GM18858 (cell line): ENCODE results near the gene PTPRN2.

Experiments
- ATAC-seq: cut with Tn5 transposase; IDR thresholded peaks from one replicate; pipeline ENCODE4 v1.9.1; 2021; ENCODE audit not compliant: unreplicated experiment

PTPRN2 gene

DNA sequence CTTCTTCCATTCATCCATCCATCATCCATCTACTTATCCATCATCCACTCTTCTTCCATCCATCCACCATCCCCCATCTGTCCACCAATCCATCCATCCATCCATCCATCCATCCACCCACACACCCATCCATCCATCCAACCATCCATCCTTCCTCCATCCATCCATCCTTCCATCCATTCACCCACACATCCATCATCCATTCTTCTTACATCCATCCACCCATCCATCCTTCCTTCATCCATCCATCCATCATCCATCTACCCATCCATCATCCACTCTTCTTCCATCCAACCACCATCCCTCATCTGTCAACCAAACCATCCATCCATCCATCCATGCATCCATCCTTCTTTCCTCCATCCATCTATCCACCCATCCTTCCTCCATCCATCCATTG is 821.5 kb downstream of the PTPRN2 start:
- ATAC-seq, result no peak

DNA sequence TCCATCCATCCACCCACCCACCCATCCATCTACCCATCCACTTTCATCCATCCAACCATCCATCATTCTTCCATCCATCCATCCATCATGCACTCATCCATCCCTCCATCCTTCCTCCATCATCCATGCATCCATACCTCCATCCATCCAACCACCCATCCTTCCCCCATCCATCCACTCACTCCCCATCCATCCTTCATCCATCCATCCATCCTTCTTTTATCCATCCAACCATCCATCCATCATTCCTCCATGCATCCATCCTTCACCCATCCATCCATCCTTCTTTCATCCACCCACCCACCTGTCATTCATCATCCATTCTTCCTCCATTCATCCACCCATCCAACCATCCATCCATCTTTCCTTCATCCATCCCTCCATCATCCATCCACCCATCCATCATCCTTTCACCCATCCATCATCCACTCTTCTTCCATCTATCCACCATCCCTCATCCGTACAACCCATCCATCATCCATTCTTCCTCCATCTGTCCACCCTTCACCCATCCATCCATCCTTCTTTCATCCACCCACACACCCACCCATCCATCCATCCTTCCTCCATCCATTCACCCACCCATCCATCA is 822.6 kb downstream of the PTPRN2 start:
- ATAC-seq, result no peak

DNA sequence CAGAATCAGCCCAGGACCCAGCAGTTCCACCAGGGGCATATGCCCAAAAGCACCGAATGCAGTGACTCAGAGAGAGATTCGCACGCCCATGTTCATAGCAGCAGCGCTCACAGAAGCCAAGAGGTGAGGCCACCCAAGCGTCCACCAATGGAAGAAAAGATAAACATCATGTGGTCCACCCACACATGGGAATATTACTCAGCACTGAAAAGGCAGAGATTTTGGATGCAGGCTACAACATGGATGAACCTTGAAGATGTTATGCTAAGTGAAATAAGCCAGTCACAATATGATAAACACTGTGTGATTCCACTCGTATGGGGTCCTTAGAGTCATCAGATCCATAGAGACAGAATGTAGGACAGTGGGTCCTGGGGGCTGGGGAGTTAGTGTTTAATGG is 823.4 kb downstream of the PTPRN2 start:
- no peak for ATAC-seq

DNA sequence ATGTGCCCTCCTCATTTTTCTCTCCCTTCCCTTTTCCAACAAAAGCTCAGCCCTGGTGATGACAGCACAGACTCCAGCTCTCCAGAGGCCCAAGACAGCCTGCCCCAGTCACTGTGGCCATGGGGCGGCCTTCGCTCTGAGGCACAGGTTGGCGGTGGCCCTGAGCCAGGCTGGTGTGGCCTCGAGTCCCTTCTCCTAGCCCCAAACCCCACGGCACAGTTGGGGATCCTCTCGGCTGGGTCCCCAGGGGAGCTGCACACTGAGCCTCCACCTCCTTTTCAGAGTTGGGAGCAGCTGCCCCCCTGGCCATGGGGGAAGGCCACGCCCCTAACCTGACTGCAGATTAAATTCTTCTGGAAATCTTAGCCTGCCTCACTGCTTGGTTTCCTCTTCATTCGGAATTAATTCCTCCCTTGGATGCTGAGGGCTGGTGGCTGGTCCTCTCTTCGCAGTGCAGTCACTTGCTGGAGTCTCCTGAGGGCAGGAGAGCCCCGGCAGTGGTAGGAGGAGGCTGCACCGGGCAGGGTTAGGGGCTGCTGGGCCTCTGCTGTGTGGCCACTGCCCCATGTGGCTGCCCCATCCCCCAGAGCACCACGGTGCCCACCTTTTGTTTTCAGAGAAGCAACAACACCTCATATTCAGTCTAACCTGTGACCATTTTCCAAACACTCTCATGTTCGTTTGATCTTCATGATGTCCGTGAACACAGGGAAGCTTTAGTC is 824.2 kb downstream of the PTPRN2 start:
- no peak for ATAC-seq

DNA sequence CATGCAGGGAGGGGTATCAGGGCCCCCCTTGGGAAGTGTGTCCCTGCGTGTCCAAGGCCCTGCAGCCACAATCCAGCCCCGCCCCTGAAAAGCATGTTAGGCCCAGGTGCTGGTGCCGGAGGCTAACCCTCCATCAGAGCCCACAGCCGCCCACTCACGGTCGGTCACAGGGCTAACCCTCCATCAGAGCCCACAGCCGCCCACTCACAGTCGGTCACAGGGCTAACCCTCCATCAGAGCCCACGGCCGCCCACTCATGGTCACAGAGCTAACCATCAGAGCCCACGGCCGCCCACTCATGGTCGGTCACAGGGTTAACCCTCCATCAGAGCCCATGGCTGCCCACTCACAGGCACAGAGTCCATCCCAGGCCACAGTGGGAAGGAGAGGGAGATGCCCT is 824.8 kb downstream of the PTPRN2 start:
- no peak for ATAC-seq

DNA sequence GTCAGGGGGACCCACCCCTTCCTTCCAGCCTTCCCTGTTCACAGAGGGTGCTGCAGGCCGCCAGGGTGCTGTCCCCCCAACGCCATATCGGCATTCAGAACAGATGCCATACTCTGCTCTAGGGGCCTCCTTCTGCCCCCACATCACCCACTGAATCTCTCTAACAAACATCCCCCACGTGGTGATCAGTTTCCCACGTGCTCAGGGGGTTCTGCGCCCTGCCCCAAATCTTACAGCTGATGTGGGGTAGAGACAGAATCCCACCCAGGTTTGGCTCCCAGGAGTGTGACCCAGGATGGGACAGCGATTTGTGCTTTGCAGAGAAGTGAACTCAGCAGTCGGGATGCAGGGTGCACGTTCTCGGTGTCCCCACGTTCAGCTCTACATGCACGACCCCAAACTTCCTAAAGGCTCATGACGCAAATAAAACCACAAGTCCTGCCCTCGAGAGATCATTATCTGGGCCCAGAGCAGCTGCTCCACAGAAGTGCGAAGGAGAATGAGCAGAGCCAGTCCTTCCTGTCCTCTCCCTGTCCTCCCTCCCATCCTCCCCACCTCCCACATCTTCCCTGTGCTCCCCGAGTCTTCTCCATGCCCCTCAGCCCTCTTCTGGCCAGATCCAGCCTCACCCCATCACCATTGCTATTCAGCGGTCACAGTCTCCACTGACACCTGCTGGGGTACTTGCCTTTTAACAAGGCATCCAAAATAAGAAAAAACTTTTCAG is 827.5 kb downstream of the PTPRN2 start:
- ATAC-seq, result no peak

DNA sequence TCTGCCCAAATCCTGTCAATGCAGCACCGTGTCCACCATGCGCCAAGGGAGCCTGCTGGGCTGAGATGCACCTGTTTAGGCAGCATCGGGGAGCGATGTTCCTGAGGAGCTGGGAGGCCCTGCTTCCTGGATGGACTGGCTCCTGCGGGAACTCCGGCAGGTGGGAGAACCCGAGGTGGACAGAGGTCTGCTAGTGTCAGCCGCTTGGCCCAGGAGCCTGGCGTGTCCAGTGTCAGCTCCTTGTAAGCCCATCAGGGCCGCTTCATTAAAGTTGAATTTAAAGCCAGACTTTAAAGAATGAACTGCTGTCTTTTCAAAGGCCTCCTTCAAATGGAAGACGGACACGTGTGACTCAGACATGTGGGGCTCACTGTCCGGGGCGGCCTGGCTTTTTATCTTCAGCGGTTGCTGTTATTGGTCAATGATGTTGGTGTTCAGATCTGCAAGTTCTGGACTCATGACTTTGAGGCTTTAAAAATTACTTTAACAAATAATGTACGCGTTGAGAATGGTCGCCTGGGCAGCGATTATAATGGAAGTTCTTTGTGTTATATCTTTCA is 828.3 kb downstream of the PTPRN2 start:
- no peak for ATAC-seq

DNA sequence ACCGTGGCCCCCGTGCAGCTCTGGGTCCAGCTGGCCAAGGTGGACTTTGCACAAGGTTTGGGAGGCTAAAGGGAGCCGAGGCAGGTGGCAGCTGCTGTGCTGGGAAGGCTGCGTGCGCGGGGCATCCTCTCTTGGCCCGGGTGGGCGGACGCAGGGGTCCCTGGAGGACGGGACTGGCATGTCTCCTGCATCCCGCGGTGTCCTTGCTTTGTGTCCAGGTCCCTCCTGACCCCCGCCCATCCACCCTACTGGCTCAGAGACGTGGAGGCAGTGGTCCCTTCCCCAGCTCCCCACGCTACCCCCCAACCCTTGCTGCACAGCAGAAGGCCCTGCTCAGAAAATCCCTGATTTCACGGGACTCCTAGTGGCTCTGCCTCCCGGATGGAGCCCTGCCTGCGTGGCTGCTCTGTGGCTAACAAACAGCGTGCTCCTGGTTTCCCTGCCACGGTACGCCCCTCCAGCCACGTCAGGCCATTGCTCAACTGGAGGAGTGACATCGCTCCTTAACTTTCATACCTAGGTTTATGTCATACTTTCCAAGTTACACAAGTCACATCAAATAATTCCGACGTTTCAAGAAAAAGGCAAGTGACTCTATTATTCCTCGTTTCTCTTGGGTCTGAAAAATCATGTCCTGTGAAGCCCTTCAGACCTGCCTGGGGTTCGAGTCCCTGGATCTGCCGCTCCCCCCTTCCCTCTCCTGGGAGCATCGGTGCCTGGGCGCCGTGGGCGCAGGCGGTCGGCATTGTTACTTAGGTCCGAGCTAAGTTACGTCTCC is 829.0 kb downstream of the PTPRN2 start:
- no peak for ATAC-seq

DNA sequence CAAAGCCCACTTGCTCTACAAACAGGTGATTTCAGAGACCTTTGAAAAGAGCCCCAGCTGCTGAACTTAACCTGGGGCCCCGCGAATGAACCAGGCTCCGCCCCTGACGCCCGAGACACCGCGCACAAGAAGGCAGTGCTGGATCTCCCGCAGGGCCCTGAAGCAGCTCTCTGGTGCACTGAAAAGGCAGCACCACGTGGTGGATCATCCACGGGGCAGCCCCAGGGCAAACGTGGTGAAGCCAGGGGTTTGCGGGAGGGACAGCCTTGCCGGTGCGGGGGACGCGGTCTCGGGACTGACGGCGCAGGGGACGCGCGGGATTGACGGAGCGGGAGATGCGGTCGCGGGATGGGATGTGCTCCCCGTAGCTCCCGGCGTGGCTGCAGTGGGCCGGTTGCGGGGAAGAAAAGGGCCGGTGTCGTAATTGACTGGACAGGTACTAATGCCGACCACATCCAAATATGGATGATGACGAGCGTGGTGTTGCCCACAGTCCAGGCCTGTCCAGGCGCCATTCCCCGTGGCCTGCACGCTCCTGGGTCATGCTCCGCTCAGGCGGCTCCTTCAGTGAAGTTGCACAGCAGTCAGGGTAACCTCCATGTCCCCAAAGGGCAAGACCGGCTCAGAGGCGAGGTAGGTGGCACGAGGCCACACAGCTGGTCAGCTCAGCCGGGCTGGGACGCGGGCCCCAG is 829.7 kb downstream of the PTPRN2 start:
- no peak for ATAC-seq

DNA sequence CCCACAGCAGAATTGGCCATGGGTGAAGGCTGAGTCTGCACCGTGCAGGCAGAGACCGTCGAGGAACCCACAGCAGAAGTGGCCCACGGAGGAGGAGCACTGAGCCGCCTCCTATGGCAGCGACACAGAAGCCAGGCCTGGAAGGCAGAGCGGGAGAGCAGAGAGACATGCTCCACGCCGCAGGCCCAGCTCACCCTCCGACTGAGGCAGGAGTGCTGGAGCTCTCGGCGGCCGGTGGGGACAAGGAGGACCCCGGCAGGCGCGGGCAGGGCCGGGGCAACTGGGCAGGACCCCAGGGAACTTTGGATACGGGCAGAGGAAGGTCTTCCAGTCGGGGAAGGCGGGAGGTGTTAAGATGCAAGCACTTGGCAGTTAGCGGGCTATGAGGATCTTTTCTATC is 830.4 kb downstream of the PTPRN2 start:
- no peak for ATAC-seq

DNA sequence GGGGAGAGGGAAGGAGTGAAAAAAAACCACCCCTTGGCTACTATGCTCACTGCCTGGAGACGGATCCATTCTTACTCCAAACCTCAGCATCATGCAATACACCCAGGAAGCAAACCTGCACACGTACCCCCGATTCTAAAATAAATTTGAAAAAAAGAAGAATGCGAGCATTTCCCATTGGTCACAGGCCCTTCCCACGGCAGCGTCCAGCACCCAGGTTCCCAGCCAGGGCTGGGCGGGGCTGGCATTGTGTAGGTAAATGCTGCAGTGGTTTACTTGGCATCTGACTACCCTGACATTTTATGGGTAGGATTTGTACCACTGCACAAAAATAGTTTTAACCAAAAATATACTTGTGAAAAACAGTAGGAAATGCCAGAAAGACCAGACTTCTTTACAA is 831.9 kb downstream of the PTPRN2 start:
- ATAC-seq, result no peak

DNA sequence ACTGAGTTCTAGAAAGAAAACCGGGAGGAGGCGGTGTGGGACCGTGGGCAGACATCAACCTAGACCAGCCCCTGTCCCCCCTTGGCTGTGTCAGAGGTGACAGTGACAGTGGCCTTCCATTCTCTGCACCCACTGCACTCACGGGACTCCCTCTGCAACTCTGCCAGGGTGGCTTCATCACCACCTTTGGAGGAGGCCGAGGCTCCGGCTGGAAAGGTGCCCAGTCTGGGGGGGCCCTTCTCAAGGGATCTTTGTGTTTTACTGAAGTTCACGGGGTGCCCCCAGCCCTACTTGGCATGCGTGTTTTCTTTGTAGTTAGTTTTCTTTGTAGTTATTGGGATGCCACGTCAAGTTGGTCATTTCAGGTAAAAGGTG is 833.2 kb downstream of the PTPRN2 start:
- no peak for ATAC-seq

DNA sequence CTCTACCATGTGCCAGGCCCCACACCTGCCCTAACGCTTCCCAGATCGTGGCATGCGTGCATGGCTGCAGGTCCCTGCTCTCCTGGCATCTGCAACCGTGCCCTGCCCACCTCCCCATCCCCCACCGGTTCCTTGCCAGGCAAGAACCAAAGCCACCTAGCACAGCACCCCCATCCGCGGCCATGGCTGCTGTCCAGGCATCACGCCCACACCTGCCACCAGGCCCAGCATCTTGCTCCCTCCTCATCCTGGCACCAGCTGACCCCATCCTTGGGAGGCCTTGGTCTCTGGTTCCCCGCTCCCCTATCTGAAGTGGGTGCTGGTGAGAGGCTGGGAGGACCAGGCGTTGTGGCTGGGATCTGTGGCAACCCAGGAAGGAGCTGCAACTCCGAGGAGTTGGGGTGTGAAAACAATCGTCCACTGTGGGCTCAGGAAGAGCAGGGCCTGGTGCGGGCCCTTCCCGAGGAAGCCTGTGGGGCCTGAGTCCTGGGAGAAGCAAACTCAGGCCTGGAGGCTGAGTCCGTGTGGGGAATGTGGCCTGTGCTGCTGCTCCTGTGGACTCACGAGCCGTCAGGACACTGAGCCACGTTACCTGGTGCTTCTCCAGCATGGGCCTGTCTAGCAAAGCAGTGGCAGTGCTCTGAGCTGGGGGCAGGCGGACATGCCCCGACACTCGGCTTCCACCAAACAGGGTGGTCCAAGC is 833.8 kb downstream of the PTPRN2 start:
- no peak for ATAC-seq

DNA sequence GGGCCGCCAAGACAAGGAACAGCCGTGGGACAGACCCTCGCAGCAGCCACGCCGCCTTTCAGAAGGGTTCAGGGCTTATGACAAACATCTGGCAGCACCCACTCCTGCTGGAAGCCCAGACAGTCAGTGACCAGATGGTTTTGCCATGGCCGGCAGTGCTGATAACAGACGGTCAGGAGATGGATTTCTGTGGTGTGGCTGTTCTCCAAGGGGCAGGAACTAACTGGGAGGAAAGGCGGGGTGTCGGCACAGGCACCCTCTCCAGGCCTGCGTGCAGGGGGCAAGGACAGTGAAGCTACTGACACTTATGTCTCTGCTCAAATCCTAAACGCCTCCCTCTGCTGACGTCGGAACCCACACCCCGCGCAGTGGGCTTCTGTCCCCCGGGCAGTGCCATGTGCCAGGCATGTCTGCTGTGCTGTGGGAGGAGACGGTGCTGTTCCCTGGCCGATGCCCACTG is 834.8 kb downstream of the PTPRN2 start:
- no peak for ATAC-seq

DNA sequence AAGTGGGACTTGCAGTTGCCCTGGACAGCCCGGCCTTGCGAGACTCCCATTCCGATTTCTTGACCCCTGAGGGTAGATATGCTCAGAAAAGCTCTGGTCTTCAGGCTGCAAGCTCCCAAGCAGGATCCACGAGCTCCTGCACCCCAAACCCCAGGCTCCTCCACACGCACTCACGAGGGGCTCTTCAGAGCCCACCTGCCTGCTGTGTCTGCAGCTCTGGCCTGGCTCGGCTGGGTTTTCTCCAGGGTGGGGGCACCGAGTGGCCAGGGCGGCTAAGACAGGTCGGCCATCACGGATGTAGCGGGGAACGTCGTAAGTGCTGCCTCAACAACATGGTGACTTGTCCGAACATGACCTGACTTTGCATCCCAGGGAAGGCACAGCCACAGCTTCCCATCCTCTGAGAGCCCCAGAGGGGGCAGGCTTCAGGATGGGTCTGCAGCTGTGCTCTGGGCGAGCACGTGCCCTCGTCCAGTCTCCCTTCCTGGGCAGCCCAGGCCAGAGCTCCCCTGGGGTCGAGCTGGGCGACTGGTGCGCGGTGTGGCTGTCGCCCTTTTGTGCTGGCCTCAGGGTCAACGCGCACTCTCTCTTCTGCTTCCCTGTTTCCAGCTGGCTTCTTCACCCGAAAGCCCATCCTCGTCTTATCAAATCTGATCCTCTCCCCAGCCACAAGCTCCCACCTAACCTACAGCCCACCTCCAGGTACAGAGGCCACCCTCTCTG is 835.5 kb downstream of the PTPRN2 start:
- ATAC-seq, result no peak

DNA sequence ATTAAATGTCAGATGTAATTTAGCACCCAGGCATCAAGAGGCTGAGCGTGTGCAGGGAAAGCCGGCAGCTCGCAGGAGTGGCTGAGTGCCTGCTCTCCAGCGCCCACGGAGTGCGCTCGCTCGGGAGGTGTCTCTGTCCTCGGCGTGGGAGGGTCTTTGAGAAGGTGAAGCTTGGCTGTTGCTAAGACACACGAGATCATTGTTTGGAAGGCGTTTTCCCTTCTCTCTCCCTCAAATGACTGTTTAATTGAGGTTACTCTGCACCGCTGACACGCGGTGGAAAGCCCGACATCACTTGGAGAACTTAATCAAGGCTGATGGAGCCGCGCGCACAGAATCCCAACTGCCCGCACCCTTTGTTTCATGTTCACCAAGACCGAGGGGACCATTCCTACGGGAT is 836.2 kb downstream of the PTPRN2 start:
- no peak for ATAC-seq

DNA sequence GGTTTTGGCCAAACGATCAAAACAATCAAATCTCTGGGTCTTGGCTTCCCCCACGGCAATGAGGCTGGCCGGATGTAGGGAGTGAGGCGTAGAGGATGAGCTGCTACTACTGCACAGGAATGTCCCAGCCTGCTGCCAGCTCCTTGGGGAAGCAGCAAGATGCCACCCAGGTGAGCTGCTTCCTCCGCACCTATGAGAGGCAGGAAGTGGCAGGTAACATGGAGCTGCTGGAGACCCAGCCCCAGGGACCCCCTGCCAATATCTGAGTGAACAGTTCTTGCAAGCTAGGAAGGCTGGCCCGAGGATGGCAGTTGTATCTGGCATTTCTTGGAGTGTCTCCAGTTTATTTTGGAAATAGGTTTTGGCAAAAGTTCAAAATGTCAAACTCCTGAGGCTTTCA is 837.3 kb downstream of the PTPRN2 start:
- ATAC-seq, result no peak

DNA sequence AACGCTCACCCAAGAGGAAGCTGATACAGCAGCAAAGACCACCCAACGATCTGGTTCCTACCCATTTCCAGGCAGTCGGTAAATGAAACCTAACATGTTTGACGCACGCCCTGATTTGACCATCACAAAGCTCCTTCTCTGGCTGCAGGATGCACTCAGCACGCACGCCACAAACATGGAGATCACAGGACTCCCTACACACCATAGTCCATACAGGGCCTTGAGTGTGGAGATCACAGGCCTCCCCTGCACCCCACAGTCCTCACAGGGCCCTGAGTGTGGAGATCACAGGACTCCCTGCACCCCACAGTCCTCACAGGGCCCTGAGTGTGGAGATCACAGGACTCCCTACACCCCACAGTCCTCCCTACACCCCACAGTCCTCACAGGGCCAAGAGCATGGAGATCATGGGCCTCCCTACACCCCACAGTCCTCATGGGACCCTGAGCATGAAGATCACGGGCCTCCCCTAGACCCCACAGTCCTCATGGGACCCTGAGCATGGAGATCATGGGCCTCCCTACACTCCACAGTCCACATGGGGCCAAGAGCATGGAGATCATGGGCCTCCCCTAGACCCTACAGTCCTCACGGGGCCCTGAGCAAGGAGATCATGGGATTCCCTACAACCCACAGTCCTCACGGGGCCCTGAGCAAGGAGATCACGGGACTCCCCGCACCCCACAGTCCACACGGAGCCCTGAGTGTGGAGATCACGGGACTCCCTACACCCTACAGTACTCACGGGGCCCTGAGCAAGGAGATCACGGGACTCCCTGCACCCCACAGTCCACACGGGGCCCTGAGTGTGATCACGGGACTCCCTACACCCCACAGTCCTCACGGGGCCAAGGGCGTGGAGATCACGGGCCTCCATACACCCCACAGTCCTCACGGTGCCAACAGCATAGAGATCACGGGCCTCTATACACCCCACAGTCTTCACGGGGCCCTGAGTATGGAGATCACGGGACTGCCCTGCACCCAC is 841.6 kb downstream of the PTPRN2 start:
- no peak for ATAC-seq
